GM21381 (cell line): ENCODE results near the gene TTC4.
"Not testable (repeated sequence)": the region's sequence is repeated elsewhere in the genome, so short reads cannot be mapped to it uniquely, and the experiment has no call there.

ENCODE experiments used
- ATAC-seq: cut with Tn5 transposase; IDR thresholded peaks from one replicate; pipeline ENCODE4 v1.9.1; 2021; ENCODE audit warnings: mild to moderate bottlenecking, moderate library complexity; ENCODE audit not compliant: unreplicated experiment

Gene TTC4

DNA sequence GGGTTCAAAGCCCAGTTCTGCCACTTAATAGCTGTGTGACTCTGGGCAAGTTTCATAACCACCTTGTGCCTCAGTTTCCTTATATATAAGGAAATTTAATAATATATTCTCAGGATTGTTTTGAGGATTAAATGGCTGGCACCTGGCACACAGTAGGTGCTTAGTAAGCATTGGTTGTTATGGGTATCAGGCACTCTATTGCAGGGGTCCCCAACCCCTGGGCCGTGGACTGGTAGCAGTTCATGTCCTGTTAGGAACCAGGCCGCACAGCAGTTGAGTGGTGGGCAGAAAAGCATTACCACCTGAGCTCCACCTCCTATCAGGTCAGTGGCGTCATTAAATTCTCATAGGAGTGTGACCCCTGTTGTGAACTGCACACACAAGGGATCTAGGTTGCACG is 30.2 kb downstream of the TTC4 start:
- ATAC-seq, result no peak

DNA sequence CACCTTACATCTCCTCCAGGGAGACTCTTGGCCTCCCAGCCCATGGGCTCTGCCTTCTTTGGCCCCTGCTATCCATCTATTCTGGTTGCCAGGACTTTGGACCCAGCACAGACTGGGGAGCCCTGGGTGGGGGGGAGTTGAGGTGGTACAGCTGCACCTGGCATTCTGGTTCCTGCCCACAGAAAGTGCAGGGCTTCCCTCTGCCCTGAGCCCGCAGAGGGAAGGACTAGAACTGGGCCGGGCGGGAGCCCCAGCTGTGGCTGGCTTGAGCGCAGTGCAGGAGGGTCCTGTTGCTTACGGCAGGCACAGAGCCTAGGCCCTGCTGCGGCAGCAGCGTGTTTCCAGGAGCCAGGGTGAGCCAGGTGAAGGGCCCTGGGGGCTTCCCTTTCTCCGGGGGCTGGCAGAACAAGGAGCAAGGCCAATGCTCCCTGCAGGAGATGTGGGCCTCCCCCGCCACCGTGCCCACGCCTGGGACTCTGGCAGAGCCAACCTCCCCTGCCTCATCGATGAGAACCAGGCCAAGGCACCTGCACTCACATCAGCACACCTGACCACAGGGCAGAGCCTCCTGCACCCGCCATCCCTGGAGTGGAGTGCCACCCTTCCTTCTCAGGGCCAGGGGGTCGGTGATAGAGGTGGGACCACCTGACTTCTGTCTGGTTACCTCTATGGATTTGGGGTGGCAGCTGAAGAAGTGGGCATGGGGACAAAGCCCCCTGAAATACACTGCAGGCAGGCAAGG is 32.6 kb downstream of the TTC4 start:
- ATAC-seq, result no peak

DNA sequence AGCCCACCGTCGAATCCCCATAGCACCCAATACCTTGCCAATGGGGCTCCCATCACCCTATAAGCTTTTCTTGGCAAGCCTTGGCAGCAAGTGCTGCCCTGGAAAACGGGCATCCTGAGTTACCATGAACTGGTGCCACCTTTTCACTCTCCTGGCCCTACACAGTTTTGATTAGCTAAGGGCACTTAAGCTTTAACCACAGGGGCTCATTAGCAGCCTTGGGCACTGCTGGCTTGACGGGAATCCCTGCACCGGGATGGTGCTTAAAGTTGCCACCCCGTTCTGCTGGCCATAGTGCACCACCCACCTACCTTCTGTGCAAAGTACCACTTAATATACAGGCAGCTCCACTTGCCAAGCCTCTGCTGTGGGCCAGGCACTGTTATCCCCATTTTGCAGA is 34.9 kb downstream of the TTC4 start:
- no peak for ATAC-seq

DNA sequence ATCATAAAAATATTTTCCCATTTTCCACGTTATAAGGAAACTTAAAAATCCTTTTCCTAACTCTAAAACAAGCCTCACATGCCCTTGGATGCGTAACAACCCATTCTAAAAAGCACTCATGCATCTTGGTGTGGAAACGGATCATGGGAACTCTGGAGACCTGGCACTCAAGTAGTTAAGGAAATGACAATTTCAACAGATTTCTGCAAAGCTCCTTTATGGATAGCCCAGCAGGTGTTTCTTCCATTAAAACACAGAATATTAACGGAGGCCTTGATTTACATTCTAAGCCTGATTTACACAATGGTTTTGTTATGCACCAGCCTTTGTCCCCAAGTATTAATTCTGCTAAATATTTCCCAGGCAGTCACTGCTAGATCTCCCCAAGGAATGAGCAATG is 35.8 kb downstream of the TTC4 start:
- no peak for ATAC-seq

DNA sequence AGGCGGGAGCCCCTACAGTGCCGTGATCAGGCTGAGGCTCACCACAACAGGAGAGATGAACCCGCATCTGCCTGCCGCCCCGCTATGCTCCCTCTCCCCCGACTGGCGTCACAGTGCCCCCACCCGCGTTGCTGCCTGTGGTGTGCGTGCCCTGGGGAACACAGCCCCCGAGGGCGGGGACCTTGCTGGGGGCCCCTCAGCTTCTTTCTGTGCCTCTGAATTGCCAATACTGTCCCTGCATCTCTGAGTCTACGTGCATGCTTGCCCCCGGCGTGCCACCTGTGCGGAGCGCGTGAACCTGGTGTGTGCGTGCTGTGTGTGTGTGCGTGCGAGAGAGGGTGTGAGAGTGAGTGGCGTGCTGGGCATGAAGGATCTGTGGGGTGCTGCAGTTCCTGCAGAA is 38.4 kb downstream of the TTC4 start:
- no peak for ATAC-seq

DNA sequence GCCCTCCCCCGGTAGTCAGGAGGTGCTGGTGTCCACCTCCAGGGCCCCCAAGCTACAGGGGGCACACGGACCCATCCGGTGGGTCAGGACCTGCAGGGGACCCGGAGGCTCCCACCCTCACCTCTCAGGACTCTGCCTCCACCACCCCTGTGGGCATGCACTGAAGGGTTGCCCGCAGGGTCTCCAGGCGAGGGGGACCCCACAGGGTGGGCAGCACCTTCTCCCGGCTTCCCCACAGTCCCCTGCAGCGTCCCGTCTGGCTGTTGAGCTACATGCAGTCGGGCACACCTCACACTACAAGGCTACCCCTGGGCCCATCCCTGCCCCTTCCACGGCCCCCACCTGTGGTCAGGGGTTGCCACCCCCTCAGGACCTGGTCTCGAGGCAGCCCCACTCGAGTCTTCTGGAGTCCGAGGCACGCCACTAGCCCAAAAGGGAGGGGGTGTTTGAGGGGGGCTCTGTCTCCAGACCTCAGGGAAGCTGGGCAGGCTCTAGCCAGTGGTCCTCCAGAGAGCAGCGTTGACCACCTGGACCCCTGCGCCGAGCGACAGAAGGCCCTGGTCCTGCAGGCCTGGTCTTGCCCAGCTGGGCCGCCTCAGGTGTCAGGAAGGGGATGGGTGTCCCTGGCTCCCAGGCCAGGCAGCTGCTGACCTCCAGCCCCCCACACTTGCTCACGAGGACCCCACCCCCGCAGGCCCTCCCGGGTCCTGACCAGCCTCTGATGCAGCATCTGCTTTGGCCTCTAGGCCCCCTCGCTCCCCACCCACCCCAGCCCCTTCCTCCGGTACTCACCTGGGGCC is 39.0 kb downstream of the TTC4 start:
- ATAC-seq, result no peak

DNA sequence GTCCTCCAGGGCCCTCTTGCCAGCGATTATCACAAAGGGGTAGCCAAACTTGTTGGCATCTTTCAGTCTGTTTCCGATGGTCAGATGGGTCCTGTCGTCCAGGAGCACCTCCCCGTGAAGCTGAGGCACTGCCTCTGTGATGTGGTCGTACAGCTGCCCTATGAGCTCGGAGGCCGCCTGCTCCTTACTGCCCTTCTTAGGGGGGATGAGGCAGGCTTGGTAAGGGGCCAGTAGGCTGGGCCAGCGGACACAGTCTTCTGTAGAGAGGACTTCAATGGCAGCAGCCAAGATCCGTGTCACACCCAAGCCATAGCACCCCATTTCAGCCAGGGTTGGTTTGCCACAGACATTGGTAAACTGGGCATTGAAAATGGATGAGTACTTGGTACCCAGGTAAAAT is 42.2 kb downstream of the TTC4 start:
- no peak for ATAC-seq

DNA sequence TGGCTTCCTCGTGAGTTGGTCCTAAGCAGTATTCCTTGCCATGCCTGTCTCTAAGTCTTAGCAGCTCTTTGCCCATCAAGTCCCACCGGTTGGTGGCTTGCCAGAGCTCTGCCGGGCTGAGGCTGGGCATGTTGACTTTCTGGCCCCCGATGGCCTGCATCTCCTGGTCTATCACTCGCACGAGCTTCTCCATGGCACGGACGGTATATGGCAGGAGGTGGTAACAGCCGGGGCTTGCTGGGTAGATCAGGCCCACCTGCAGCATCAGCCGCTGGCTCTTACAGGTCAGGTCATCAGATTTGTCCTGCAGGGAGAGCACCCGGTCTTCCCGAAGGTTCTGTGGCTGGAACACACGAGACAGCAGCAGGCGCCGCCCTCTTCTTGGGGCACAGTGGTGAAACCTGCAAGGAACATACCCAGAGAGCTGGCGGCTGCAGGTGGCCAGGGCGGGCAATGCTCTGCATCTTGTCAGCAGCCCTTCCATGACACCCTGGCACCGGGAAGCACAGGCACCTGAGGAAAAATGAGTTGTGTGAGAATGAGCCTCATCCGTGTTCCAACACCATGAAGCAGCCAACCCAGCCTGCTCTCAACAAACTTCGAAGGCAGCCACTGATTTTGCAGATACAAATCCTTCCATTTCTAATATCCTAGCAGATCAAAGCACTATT is 43.2 kb downstream of the TTC4 start:
- no peak for ATAC-seq

DNA sequence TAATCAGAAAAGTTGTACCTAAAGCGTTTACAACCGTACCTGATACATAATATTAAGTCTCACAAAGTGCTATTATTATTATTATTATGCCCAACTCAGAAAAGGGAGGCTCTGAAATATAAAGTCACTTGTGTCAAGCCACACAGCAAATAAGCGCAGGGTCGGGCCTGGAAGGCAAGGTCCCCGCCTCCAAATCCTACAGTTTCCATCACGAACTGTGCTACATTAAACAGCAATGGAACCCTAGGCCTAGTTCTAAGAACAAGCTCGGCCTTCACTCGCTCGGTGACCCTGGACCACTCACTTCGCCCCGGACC is 48.1 kb downstream of the TTC4 start:
- ATAC-seq, result no peak

DNA sequence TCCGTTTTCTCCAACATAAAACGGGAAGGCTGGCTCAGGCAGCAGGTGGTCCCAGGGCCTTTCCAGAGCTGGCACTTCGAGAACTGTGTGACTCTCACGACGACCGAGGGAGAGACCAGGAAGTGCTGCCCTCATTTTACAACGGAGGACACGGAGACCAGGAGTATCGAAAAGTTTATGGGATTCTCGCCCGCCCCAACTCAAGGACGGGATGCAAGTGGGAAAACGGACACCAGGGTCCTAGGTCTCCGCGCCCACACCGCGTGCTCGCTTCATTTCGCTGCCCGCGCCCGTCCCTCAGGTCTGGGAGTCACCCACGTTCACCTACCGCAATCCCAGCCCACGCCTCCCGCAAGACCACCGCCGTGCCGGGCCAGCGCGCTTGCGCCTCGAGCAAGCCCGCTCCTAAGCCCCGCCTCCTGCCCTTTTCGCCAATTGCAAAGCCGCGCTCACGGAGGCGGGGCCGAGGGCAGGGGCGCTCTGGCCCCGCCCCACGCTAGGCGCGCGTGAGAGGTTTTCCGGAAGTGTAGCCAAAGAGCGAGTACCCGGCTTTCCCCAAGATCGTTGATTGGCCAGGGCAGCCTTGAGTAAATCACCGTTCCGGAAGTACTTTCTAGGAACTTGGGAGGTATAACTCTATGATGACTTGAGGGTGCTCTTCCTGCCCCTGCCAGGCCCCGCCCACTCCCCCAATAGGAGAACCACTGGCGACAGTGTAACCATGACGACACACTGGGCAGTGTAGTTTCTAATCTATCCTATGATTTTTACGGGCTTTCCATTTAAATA is 48.7 kb downstream of the TTC4 start, which contains the start of gene PARS2:
PARS2 (minus strand) TSS at position 391 of the 789 bp plus-strand sequence. CDS start 5,362 bp downstream, outside the sequence.
- peak; percentile 94 for ATAC-seq

DNA sequence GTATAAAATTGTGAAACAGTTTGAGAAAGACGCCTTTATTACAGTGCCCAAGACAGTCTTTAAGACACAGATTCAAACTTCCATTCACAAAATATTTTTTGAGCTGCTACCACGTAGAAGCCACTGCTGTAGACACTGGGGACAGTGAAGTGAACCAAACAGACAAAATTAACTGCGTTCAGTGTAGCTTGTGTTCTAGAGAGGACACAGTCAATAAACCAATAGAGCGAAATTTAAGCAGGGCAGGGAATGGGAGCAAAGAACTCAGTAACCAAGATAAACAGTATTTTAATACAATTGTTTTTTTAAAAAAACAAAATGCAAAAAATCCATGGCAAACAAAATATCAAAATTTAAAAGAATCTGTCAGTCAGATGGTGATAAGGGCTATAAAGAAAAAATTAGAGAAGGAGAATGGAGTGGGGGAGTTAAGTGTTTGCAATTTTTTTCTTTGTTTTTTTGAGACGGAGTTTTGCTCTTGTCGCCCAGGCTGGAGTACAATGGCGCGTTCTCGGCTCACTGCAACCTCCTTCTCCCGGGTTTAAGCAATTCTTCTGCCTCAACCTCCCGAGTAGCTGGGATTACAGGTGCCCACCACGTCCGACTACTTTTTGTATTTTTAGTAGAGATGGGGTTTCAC is 49.4 kb downstream of the TTC4 start:
- peak; percentile 8 for ATAC-seq

DNA sequence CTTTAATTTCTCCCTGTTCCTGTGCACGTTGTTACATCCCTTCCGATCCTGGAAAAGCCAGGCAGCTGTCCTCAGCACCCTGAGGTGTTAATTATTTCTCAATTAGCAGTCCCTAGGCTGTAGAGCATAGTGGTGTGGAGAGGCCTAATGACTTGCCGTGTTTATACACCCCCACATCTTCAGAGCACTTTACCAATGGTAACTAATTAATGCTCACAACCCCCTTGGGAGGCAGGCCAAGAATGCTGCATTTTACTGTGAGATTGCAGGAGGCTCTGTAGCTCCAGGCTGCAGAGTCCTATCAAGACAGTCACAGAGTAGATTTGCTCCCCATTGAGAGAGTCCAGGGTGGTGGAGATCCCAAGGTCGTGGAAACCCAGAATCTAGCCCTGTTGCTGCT is 51.1 kb downstream of the TTC4 start:
- ATAC-seq, result no peak

DNA sequence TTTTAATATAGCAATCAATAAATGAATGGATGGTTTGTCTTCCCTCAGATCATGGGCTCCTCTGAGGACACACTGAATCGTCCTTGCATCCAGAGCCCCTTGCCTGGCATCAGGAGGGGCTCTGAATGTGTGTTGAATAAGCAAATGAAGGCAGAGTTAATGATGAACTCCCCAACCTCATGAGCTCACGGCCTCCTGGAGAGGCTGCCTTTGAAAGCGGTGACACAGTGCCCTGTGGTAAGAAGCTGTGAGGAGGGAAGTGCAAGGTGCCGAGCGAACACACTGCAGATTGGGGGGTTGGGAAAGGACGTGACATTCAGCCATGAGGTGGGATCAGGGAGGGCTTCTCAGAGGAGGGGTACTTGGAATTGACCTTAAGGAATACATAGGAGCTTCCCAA is 51.9 kb downstream of the TTC4 start:
- no peak for ATAC-seq

DNA sequence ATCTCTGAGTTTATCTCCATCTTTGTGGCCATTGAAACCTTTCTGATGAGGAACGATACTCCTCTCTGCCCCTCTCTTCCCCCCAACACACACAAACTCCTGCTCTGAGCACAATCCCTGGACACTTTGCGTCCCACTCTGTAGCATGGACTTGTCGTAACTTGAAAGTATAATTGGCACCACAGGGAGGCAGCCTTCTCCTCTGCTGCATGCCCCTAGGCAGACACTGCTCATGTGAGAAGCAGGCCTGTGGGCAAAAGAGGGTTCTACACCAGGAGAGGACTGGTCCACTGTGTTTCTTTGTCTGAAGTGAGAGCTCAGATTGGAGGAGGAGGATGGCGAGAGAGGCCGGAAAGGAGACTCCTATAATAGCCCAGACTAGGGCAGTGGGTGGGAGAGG is 52.4 kb downstream of the TTC4 start:
- ATAC-seq, result no peak

DNA sequence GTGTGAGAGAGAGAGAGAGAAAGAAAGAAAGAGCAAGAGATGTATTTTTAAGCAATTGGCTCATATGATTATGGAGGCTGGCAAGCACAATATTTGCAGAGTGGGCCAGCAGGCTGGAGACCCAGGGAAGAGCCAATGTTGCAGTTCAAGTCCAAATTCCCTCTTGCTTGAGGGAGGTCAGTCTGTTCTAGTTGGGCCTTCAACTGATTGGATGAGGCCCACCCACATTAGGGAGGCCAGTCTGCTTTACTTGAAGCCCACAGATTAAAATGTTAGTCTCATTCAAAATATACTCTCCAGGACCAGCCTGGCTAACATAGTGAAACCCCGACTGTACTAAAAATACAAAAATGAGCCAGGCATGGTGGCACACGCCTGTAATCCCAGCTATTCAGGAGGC is 57.3 kb downstream of the TTC4 start:
- ATAC-seq, result no peak

DNA sequence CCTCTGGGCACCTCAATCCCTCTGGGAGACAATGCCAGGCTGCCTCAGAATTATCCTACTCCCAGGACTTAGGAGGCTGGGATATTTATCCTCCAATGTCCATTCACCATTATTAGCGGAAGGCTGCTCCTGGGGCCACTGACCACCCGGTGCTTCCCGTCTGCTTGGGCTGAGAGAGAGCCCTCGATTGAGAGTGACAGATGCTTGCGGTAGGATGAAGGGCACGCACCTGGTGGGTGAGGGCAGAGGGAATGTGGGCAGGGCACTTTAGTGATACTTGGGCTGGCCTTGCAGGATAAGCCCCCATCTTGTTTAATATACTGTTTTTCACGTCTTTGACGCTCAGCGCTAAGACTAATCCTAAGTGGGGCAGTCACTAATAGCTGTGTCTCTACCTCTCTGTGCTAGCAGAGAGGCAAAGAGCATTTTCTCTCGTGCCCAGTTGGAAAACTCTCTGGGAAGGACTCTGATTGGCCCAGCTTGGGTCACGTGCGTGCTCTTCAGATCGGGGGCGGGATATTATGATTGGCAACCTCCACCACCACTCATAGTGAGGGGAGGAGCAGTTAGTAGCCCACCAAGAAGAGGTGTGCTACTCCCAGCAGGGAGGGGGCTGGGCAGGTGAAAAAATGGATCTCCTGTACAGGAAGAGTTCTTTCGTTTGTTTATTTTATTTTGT is 59.3 kb downstream of the TTC4 start:
- no peak for ATAC-seq

DNA sequence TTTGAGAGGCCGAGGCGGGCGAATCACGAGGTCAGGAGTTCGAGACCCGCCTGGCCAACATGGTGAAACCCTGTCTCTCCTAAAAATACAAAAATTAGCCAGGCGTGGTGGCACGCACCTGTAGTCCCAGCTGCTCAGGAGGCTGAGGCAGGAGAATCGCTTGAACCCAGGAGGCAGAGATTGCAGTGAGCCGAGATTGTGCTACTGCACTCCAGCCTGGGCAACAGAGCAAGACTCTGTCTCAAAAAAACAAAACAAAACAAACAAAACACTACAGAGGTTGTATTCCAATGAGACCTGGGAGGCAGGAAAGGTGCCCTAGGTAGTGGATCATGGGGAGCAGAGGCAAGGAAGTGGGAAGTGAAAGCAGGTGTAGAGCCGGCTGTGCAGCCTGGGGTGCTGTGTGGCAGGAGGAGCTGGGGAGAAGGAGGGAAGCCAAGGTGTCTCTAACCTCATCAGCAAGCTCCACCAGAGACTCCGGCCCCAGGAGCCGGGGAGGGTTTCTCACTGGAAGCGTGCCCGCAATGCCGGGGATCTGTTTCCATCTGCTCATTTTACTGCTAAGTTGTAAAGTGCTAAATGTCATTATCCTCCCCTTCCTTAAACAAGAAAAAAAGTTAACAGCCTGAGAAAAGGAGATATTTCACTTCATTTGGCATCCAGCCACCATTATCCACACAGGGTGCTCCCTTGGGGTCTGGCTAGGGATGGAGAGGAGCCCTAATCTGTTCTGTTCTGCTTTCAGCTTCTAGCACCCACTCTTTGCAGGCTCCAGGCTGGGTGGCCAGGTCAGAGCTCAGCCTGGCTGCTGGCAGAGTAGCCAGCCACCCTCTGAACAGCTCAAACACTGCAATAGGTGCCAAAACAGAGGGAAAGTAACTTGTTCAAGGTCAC is 60.4 kb downstream of the TTC4 start:
- not testable (repeated sequence) for ATAC-seq

DNA sequence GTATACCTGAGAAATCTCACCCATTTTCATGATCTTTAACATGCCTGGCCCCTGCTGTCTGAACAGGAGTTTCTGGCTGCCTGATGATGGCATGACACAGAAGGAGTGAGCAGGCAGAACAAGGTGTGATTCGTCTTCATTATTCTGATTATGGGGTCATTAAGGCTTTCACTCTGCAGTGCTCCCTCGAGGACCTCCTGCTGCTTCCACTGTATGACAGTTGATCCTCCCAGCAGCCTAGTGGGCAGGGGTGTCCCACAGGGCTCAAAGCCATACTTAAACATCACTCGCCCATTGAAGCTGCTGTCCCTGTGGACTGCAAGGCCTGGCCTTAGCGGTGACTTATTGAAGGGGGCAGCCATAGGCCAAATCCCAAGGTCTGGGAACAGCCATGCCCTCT is 61.4 kb downstream of the TTC4 start:
- no peak for ATAC-seq

DNA sequence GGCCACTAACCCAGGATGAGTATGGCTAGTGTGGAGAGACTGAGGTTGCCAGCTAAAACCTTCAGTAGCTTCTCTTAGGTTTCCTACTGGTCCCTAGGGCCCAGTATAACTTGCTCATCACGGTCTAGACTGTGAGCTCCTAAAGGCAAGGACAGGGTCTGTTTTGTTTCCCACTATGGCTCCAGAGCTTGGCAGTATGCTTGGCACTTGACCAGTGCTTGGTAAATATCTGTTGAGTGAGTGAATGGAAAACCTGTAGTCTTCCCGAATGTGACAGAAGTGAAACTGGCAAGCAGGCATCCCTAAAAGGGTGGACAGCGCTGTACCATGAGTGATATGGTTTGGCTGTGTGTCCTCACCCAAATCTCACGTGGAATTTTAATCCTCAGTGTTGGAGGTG is 61.8 kb downstream of the TTC4 start:
- no peak for ATAC-seq
